ENCODE measurements around the gene RTRAF. TPM values are rescaled to one million over a fixed set of nuclear protein-coding genes. Genes with fewer than 3 reads are reported as not detected.

The RTRAF gene
- polyA plus RNA-seq, 1 of the 3 experiments (the other 2 are of a cell fraction): 43.6 TPM

- ChIA-PET CTCF (no interaction called here), POLR2A (no interaction called here)
- TF ChIP-seq FOSL2 (IDR thresholded peaks at IDR 0.05; ENCODE audit: borderline replicate concordance, low read depth) (no peak), ELF1 (IDR thresholded peaks at IDR 0.05) (no peak), PBX3 (IDR thresholded peaks at IDR 0.05) (no peak), TEAD4 (IDR thresholded peaks at IDR 0.05; ENCODE audit: borderline replicate concordance, insufficient read depth) (no peak), USF1 (IDR thresholded peaks at IDR 0.05; ENCODE audit: borderline replicate concordance, low read depth) (no peak), ZBTB33 (IDR thresholded peaks at IDR 0.05; ENCODE audit: borderline replicate concordance, low read depth) (no peak), MAX (IDR thresholded peaks at IDR 0.05; ENCODE audit: low read depth) (no peak), MEF2A (IDR thresholded peaks at IDR 0.05; ENCODE audit: borderline replicate concordance, low read depth) (no peak), POLR2AphosphoS5 (IDR thresholded peaks at IDR 0.05; ENCODE audit: low read depth, low read length) (no peak), CTCF (IDR thresholded peaks at IDR 0.05) (no peak)
- Histone ChIP-seq H2AFZ (ENCODE audit: low read depth) (no peak overlapping the region), H3K4me3 (ENCODE audit: low read depth in 2 of 2, low read length in 1 of 2) (no peak overlapping the region), H3F3A (replicated peaks; ENCODE audit: insufficient read depth) (no peaks in the 10 kb centered on the region), H3K36me3 (replicated peaks in 1 of 2; ENCODE audit: control insufficient read depth in 1 of 2, insufficient read depth in 2 of 2, low read length in 1 of 2) (peaks cover 6 to 32% of the 10 kb centered on the region in 2 experiments), H3K9me3 (peaks cover 12% of the 10 kb centered on the region; the same call in 1 of the 2 replicates), H3K27me3 (ENCODE audit: insufficient read depth) (no peaks in the 10 kb centered on the region), H3K9ac (no peak overlapping the region), H3K4me1 (ENCODE audit: control insufficient read depth in 1 of 2, insufficient read depth in 2 of 2, low read depth in 1 of 2, low read length in 1 of 2) (peaks cover 7 to 13% of the 10 kb centered on the region in 2 experiments; a peak in 3 of 4 replicates), H3K79me2 (ENCODE audit: insufficient read depth) (no peaks in the 10 kb centered on the region), H3K27ac (ENCODE audit: low read depth in 2 of 2, low read length in 1 of 2) (no peak overlapping the region), H3K9me2 (no peaks in the 10 kb centered on the region), H3K4me2 (no peak overlapping the region), H4K20me1 (ENCODE audit: insufficient read depth) (no peaks in the 10 kb centered on the region)
- no peak for DNase-seq
Measured at GRCh38 chr14:51960866-51961265, 28.5 kb upstream of the RTRAF start.

GRCh38 chr14:51962711-51963110 lies 26.6 kb upstream of the RTRAF start:
- no peak overlapping the region for H3K4me3 ChIP-seq (ENCODE audit: low read depth in 2 of 2, low read length in 1 of 2)
- no peak for TF ChIP-seq USF1 (IDR thresholded peaks at IDR 0.05; ENCODE audit: borderline replicate concordance, low read depth)
- no peak for TF ChIP-seq EZH2phosphoT487 (IDR thresholded peaks at IDR 0.05; ENCODE audit: borderline replicate concordance, low read depth)
- no peak for TF ChIP-seq ELF1 (IDR thresholded peaks at IDR 0.05)
- TF ChIP-seq NRF1 (IDR thresholded peaks at IDR 0.05; ENCODE audit: low read depth, low read length): no peak
- no peak for TF ChIP-seq RFX5 (IDR thresholded peaks at IDR 0.05; ENCODE audit: low read length)
- TF ChIP-seq REST (IDR thresholded peaks at IDR 0.05; ENCODE audit: low read depth, low read length): no peak

More at GRCh38 chr14:51962711-51963110, 26.6 kb upstream of the RTRAF start:
- 51% methylated on average over 2 of the region's 3 CpGs for WGBS (ENCODE audit: low lambda C conversion rate)
- H3K27ac ChIP-seq (ENCODE audit: low read depth in 2 of 2, low read length in 1 of 2): peak overlapping the region; percentile 17 to 79; a peak in 3 of 4 replicates
- H3K4me2 ChIP-seq: no peak overlapping the region
- ChIA-PET POLR2A (no interaction called here), CTCF (interaction anchor here (0.7 to 2.2 kb wide), 5 partner anchors 16 to 679 kb away, joined by 3 to 13 read pairs (median 3); no protein-coding TSS in a partner anchor)
- no peaks in the 10 kb centered on the region for H3F3A ChIP-seq (replicated peaks; ENCODE audit: insufficient read depth)
- no peaks in the 10 kb centered on the region for H3K27me3 ChIP-seq (ENCODE audit: insufficient read depth)
- no peaks in the 10 kb centered on the region for H3K79me2 ChIP-seq (ENCODE audit: insufficient read depth)
- no peak for DNase-seq
- peaks cover 7 to 13% of the 10 kb centered on the region in 2 experiments; a peak in 3 of 4 replicates for H3K4me1 ChIP-seq (ENCODE audit: control insufficient read depth in 1 of 2, insufficient read depth in 2 of 2, low read depth in 1 of 2, low read length in 1 of 2)
- no peaks in the 10 kb centered on the region for H4K20me1 ChIP-seq (ENCODE audit: insufficient read depth)
- H3K9ac ChIP-seq: no peak overlapping the region
- peaks cover 6 to 21% of the 10 kb centered on the region in 2 experiments for H3K36me3 ChIP-seq (replicated peaks in 1 of 2; ENCODE audit: control insufficient read depth in 1 of 2, insufficient read depth in 2 of 2, low read length in 1 of 2)
- no peak overlapping the region for H2AFZ ChIP-seq (ENCODE audit: low read depth)
- H3K9me3 ChIP-seq: peaks cover 6% of the 10 kb centered on the region; the same call in 1 of the 2 replicates
- H3K9me2 ChIP-seq: no peaks in the 10 kb centered on the region

Measured in SK-N-SH (cell line).